BLaER1 (cell line): Measurements from ENCODE around the gene TUB.

Experiments
- H3K27ac ChIP-seq: shearing (Covaris generic); formaldehyde crosslinking; 2 replicates; pipeline ENCODE4 v1.8.1; 2022
- H3K27me3 ChIP-seq: shearing (Covaris generic); formaldehyde crosslinking; 2 replicates; pipeline ENCODE4 v1.8.1; 2022
- H3K36me3 ChIP-seq: shearing (Covaris generic); formaldehyde crosslinking; 2 replicates; pipeline ENCODE4 v1.8.1; 2022
- H3K4me1 ChIP-seq: shearing (Covaris generic); formaldehyde crosslinking; 2 replicates; pipeline ENCODE4 v1.8.1; 2022
- H3K4me2 ChIP-seq: shearing (Covaris generic); formaldehyde crosslinking; 2 replicates; pipeline ENCODE4 v1.8.1; 2022
- H3K4me3 ChIP-seq: shearing (Covaris generic); formaldehyde crosslinking; 2 replicates; pipeline ENCODE4 v1.8.1; 2022
- H3K9ac ChIP-seq: shearing (Covaris generic); formaldehyde crosslinking; 2 replicates; pipeline ENCODE4 v1.8.1; 2022
- H3K9me3 ChIP-seq: shearing (Covaris generic); formaldehyde crosslinking; 2 replicates; pipeline ENCODE4 v1.8.1; 2022
- H4K20me1 ChIP-seq: shearing (Covaris generic); formaldehyde crosslinking; 2 replicates; pipeline ENCODE4 v1.8.1; 2022
- Cebpa-rat ChIP-seq: shearing (Covaris generic); IDR thresholded peaks from 2 replicates; pipeline ENCODE4 v1.8.1; 2022

Gene TUB

DNA sequence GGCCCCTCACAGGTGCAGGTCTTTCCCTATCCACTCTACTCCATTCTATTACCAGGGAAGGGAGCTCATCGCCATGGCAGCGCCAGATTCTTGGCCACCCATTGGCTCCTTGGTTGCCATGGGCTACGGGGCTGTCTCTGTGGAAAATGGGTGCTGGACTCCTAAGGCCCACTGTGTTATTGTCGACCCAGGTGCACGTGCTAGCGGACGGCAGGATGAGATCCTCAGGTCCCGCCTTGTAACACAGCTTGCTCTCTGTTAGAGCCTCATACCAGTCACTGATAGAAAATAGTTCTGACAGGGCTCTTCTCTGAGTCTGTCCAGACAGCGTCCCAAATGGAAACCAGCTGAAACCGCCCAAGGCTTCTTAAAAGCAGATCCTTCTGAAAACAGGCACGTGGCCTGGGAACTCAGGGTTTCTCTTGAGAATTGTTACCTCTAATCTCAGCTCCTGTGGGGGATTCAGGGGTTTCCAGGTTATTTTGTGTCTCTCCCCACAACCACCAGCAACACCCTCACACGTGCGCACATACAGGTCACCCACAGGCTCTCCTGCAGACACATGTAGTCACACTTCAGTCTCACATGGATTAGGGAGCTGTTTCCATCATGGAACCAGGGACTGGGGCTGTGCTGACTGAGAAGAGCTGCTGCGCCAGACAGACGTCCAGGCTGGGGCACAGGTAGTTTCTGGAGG is 1.5 kb downstream of the TUB start:
- H3K4me1 ChIP-seq: peaks cover 66% of the 10 kb centered on the region
- TF ChIP-seq Cebpa-rat: no peak
- H3K4me3 ChIP-seq: peak overlapping the region; percentile 71
- H3K36me3 ChIP-seq: no peaks in the 10 kb centered on the region
- H3K4me2 ChIP-seq: peak overlapping the region; percentile 83
- peaks cover 31% of the 10 kb centered on the region for H4K20me1 ChIP-seq
- H3K27ac ChIP-seq: peak overlapping the region; percentile 26; the same call in 1 of the 2 replicates
- H3K9me3 ChIP-seq: no peaks in the 10 kb centered on the region
- 0 out of 2 replicates have a peak overlapping the region, but pooled peaks have one; percentile 19 for H3K9ac ChIP-seq
- H3K27me3 ChIP-seq: no peaks in the 10 kb centered on the region

DNA sequence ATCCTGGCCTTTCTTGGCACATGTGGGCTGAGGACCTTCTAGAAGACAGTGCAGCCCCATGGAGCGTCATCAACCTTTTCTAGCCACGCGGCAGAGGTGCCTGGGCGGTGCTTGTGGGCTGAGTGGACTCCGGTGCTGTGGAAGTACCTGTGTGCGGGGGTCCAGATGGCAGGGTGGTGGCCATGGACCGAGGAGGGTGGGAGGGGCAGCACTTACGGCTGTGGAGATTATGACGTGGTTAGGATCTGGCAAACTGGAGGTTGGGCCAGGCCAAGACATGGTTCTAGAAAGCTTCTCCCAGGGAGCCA is 2.0 kb downstream of the TUB start:
- Histone ChIP-seq H3K36me3 (no peaks in the 10 kb centered on the region), H3K4me1 (peaks cover 71% of the 10 kb centered on the region), H4K20me1 (peaks cover 36% of the 10 kb centered on the region), H3K27me3 (no peaks in the 10 kb centered on the region), H3K9ac (0 out of 2 replicates have a peak overlapping the region, but pooled peaks have one; percentile 19), H3K27ac (peak overlapping the region; percentile 26; the same call in 1 of the 2 replicates), H3K4me3 (no peak overlapping the region), H3K4me2 (peak overlapping the region; percentile 83), H3K9me3 (no peaks in the 10 kb centered on the region)
- no peak for TF ChIP-seq Cebpa-rat

- no peaks in the 10 kb centered on the region for H3K27me3 ChIP-seq
- H3K4me1 ChIP-seq: peaks cover 79% of the 10 kb centered on the region
Observed at GRCh38 chr11:8083871-8084281, 2.9 kb downstream of the TUB start.

DNA sequence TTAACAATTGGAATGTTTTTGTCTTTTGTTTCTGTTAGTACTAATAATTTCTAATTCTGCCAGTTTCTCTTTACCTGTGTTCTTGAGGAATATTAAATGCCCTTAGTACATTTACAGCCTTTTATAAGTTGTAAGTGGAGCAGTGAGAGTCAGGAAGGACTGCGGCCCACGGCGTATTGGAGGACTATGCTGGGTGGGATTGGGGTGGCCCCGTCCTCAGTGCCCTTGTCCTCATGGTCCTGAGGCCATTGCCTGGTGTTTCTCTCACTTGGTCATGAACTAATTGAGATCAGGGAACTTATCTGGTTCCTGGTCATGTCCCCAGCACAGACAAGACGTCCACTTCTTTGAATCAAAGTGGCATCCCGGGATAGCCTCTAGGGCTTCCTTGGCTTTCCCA is 3.3 kb downstream of the TUB start:
- H3K4me2 ChIP-seq: peak overlapping the region; percentile 83
- peaks cover 81% of the 10 kb centered on the region for H3K4me1 ChIP-seq
- peaks cover 41% of the 10 kb centered on the region for H4K20me1 ChIP-seq

More at GRCh38 chr11:8083871-8084281, 2.9 kb downstream of the TUB start:
- Histone ChIP-seq H3K9ac (no peak overlapping the region), H3K4me3 (0 out of 2 replicates have a peak overlapping the region, but pooled peaks have one; percentile 6), H3K36me3 (no peaks in the 10 kb centered on the region), H3K9me3 (no peaks in the 10 kb centered on the region), H4K20me1 (peaks cover 41% of the 10 kb centered on the region), H3K4me2 (peak overlapping the region; percentile 83), H3K27ac (peak overlapping the region; percentile 37)
- no peak for TF ChIP-seq Cebpa-rat

DNA sequence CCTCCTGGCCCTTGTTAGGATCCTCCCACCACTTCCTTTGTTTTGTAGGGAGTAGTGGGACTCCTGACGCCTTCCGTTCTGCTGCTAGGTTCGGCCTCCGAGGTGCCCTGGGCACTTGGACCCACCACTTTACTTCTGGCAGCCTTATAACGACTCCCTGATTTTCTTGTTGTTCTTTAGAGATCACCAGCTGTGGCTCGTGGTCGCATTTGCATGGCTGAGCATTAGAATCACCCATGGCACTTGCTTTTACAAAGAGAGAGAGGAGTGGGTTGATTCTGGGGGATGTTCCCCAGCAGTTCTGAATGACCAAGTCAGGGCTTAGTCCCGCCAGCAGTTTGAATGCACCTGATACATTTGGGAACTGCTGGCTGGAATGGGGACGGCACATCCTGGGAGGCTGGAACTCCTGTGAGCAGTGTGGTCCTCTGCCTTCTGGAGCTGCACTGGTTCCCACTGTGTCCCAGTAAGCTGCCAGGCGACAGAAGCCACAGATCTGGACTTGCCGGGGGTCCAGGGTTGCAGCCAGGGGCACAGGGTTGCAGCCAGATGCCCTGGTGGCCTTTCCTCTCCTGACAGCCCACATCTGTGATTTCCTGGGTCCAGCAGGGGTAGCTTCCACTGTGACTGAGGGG is 4.1 kb downstream of the TUB start:
- no peaks in the 10 kb centered on the region for H3K36me3 ChIP-seq
- no peaks in the 10 kb centered on the region for H3K9me3 ChIP-seq
- peak overlapping the region; percentile 83 for H3K4me2 ChIP-seq
- peak overlapping the region; percentile 58; the same call in 1 of the 2 replicates for H3K27ac ChIP-seq
- 0 out of 2 replicates have a peak overlapping the region, but pooled peaks have one; percentile 15 for H3K9ac ChIP-seq
- H4K20me1 ChIP-seq: peaks cover 41% of the 10 kb centered on the region
- no peak for TF ChIP-seq Cebpa-rat
- peaks cover 81% of the 10 kb centered on the region for H3K4me1 ChIP-seq
- no peaks in the 10 kb centered on the region for H3K27me3 ChIP-seq
- no peak overlapping the region for H3K4me3 ChIP-seq

More for the DNA sequence above, 3.3 kb downstream of the TUB start:
- no peaks in the 10 kb centered on the region for H3K27me3 ChIP-seq
- H3K4me3 ChIP-seq: no peak overlapping the region
- no peak for TF ChIP-seq Cebpa-rat
- no peaks in the 10 kb centered on the region for H3K36me3 ChIP-seq
- H3K9me3 ChIP-seq: no peaks in the 10 kb centered on the region
- 0 out of 2 replicates have a peak overlapping the region, but pooled peaks have one; percentile 15 for H3K9ac ChIP-seq
- no peak overlapping the region for H3K27ac ChIP-seq

DNA sequence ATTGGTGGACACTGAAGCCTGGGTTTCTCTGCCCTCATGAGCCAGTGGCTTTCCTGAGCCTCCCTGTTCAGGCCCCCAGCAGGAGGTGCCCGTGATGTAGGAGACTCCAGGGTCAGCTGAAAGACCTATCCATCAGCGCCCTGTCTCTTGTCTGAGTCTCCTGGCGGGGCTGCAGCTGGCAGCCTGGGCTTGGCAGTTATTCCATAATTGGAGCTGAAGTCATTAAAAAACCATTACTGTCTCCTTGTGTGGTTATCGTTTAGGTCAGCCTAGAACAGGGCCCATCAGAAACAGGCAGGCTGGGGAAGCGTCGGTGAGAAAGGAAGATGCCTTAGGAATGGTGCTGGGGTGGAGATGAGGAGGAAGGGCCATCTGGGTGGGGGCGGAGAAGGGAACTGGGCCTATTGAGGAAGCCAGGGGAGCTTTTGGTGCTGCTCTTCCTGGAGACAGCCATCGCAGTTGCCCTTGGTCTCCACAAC is 5.0 kb downstream of the TUB start:
- peak overlapping the region; percentile 58 for H3K27ac ChIP-seq
- no peaks in the 10 kb centered on the region; the same call in 1 of the 2 replicates for H3K36me3 ChIP-seq
- H3K9ac ChIP-seq: no peak overlapping the region
- peak overlapping the region; percentile 83 for H3K4me2 ChIP-seq
- H3K27me3 ChIP-seq: no peaks in the 10 kb centered on the region
- no peak for TF ChIP-seq Cebpa-rat
- peaks cover 77% of the 10 kb centered on the region for H3K4me1 ChIP-seq
- peaks cover 41% of the 10 kb centered on the region for H4K20me1 ChIP-seq
- no peaks in the 10 kb centered on the region for H3K9me3 ChIP-seq
- no peak overlapping the region for H3K4me3 ChIP-seq

DNA sequence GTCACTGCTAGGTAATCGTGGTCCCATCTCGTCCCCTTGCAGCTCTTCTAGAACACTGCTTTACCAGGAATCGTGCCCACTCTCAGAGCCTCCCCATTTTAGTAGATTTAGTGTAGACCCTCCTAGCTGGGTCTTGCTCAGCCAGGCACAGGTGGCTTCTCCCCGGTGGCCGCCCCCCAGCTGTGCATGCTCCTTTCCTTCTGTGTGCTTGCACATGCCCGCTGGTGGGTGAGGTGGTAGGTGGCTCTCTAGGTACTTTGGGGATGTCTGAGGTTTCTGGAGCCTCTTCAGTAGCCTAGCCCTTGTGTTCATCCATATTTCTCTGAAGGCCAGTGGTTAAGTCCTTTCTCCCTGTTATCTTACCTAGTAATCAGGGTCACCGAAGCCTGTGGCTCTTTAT is 5.6 kb downstream of the TUB start:
- peaks cover 81% of the 10 kb centered on the region for H3K4me1 ChIP-seq
- H3K4me2 ChIP-seq: peak overlapping the region; percentile 83
- H4K20me1 ChIP-seq: peaks cover 41% of the 10 kb centered on the region

DNA sequence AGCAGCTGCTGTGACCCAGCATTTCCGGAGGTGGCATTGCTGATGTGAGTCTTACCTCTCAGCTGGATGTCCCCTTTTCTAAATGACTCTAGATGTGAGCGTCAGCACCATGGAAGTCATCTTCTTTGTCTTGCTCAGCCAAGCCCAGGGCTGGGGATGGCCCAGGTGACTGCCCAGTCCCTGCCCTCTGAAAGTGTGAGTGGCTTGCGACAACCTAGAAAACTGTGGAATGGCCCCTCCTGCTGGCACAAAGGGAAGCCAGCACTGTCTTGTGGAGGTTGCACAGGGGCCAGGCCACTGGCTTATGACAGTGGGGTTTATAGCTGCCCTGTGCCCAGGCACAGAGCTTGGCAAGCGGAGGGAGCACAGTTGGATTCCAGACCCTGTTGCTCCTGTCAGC is 6.2 kb downstream of the TUB start:
- no peaks in the 10 kb centered on the region for H3K9me3 ChIP-seq
- peak overlapping the region; percentile 83 for H3K4me2 ChIP-seq
- no peaks in the 10 kb centered on the region for H3K27me3 ChIP-seq
- H3K9ac ChIP-seq: 0 out of 2 replicates have a peak overlapping the region, but pooled peaks have one; percentile 34
- H4K20me1 ChIP-seq: peaks cover 41% of the 10 kb centered on the region
- TF ChIP-seq Cebpa-rat: no peak
- no peak overlapping the region for H3K4me3 ChIP-seq
- H3K27ac ChIP-seq: peak overlapping the region; percentile 44; the same call in 1 of the 2 replicates
- H3K4me1 ChIP-seq: peaks cover 81% of the 10 kb centered on the region
- no peaks in the 10 kb centered on the region; the same call in 1 of the 2 replicates for H3K36me3 ChIP-seq

More for the DNA sequence above, 5.6 kb downstream of the TUB start:
- TF ChIP-seq Cebpa-rat: no peak
- no peaks in the 10 kb centered on the region for H3K27me3 ChIP-seq
- peak overlapping the region; percentile 58; the same call in 1 of the 2 replicates for H3K27ac ChIP-seq
- no peaks in the 10 kb centered on the region for H3K9me3 ChIP-seq
- no peaks in the 10 kb centered on the region; the same call in 1 of the 2 replicates for H3K36me3 ChIP-seq
- H3K9ac ChIP-seq: 0 out of 2 replicates have a peak overlapping the region, but pooled peaks have one; percentile 34
- no peak overlapping the region for H3K4me3 ChIP-seq

DNA sequence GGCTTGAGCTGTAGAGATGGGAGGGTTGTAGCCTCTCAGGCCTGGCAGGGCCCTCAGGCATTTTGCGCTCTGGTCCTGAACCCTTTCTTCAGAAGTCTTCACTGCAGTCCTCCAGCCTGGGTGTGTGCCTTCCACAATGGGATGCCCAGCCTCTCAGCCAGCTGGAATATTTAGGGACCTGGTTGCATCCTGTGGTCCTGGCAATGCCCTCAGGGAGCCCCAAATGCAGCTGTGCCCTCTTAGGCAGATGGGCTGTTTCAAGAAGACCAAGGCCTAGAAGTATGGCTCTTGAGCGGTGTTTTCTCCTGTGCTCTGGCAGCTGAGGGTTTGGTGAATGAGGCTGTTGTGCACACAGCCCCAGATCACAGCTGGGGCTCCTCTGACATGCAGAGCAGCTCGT is 6.7 kb downstream of the TUB start:
- Histone ChIP-seq H3K4me2 (peak overlapping the region; percentile 83), H3K27me3 (no peaks in the 10 kb centered on the region), H3K9me3 (no peaks in the 10 kb centered on the region), H3K27ac (peak overlapping the region; percentile 44; the same call in 1 of the 2 replicates), H3K36me3 (no peaks in the 10 kb centered on the region; the same call in 1 of the 2 replicates), H3K4me1 (peaks cover 81% of the 10 kb centered on the region), H4K20me1 (peaks cover 41% of the 10 kb centered on the region), H3K9ac (no peak overlapping the region), H3K4me3 (no peak overlapping the region)
- no peak for TF ChIP-seq Cebpa-rat
